HCT116 (cell line): ENCODE measurements around the gene HS6ST3. TPM values are rescaled to one million over a fixed set of nuclear protein-coding genes. Genes with fewer than 3 reads are reported as not detected.
"Not testable (repeated sequence)": the region's sequence is repeated elsewhere in the genome, so short reads cannot be mapped to it uniquely, and the experiment has no call there.

Experiments used
- ATAC-seq: fragments of 200-7000 bp; cut with Tn5 transposase; 2 replicates; pipeline ENCODE4 v1.9.1; 2020; ENCODE audit warnings: mild to moderate bottlenecking, moderate library complexity
- BruUV-seq: library from RNA; stranded (reverse); fragments of 400-500 nt; replicated peaks from 2 replicates; lab custom pipeline; 2021; lab: Mats Ljungman, UMichigan
- CTCF ChIA-PET: fragments of 300-600 bp; sonication (Branson Sonifier 250); formaldehyde crosslinking; loops from one replicate; lab custom pipeline; 2021; ENCODE audit warnings: antibody characterized with exemption; lab: Charles Lee
- POLR2A ChIA-PET: fragments of 300-600, 350-600 bp; sonication (Branson Sonifier 250); formaldehyde crosslinking; loops from one replicate; lab custom pipeline; 2021; ENCODE audit warnings: antibody characterized with exemption; lab: Charles Lee
- RAD21 ChIA-PET, 2 experiments: fragments of 300-600 bp; sonication (Branson Sonifier 250); formaldehyde crosslinking; loops; one replicate each; lab custom pipeline; 2023; ENCODE audit warnings: low total read pairs in 2 of 2; ENCODE audit not compliant: uncharacterized antibody in 2 of 2, unreplicated experiment in 2 of 2, low non-redundant PET in 1 of 2; lab: Charles Lee
- DNase-seq: peaks from one replicate; pipeline ENCODE4 v3.0.0-alpha.2; 2010; ENCODE audit warnings: low read depth, low spot score
- H2AFZ ChIP-seq: fragments of 200-600 bp; shearing (Covaris generic), sonication (generic); 2 replicates; pipeline ENCODE4 v1.6.1; 2017; ENCODE audit warnings: low read depth, mixed run types, mixed read lengths, antibody characterized with exemption, low read length; ENCODE audit not compliant: poor library complexity, severe bottlenecking
- H3K27ac ChIP-seq: 2 replicates; pipeline ENCODE4 v1.5.1; 2012; ENCODE audit warnings: low read depth, low read length
- H3K27me3 ChIP-seq: fragments of 200-600 bp; sonication (generic); 2 replicates; pipeline ENCODE4 v1.6.1; 2016; ENCODE audit warnings: mixed run types, low read length, mixed read lengths; ENCODE audit not compliant: insufficient read depth
- H3K36me3 ChIP-seq, 2 experiments: fragments of 200-500 bp in 1 of 2; fragments of 200-600 bp in 1 of 2; sonication (Bioruptor generic) in 1 of 2; sonication (generic) in 1 of 2; 2 replicates each; pipeline versions ENCODE4 v1.5.1 to v1.6.1; 2014 to 2016; ENCODE audit warnings: low read length in 2 of 2, inconsistent platforms in 1 of 2, mixed read lengths in 1 of 2, mixed run types in 1 of 2; ENCODE audit not compliant: insufficient read depth in 2 of 2, control insufficient read depth in 1 of 2
- H3K4me1 ChIP-seq, 2 experiments: fragments of 200-600 bp in 1 of 2; sonication (generic) in 1 of 2; 2 replicates each; pipeline versions ENCODE4 v1.5.1 to v1.6.1; 2012 to 2017; ENCODE audit warnings: low read length in 2 of 2, inconsistent platforms in 1 of 2, mild to moderate bottlenecking in 1 of 2, mixed read lengths in 1 of 2, mixed run types in 1 of 2, moderate library complexity in 1 of 2; ENCODE audit not compliant: insufficient read depth in 2 of 2, control insufficient read depth in 1 of 2
- H3K4me2 ChIP-seq: fragments of 200-600 bp; sonication (generic); 2 replicates; pipeline ENCODE4 v1.6.1; 2017; ENCODE audit warnings: mixed run types, low read length, mixed read lengths
- H3K4me3 ChIP-seq, 2 experiments: fragments of 200-600 bp in 1 of 2; sonication (generic) in 1 of 2; replicated peaks in 1 of 2; 2 replicates each; pipeline ENCODE4 v1.5.1; 2011 to 2016; ENCODE audit warnings: low read length in 2 of 2, control low read depth in 1 of 2, low read depth in 1 of 2, mild to moderate bottlenecking in 1 of 2, mixed read lengths in 1 of 2, mixed run types in 1 of 2
- H3K79me2 ChIP-seq: fragments of 200-600 bp; sonication (generic); 2 replicates; pipeline ENCODE4 v1.6.1; 2017; ENCODE audit warnings: mild to moderate bottlenecking, mixed run types, low read length, moderate library complexity, mixed read lengths; ENCODE audit not compliant: insufficient read depth
- H3K9ac ChIP-seq: fragments of 200-600 bp; sonication (generic); 2 replicates; pipeline ENCODE4 v1.6.1; 2016; ENCODE audit warnings: low read length, mixed read lengths
- H3K9me2 ChIP-seq: fragments of 200-600 bp; sonication (generic), shearing (Covaris generic); 2 replicates; pipeline ENCODE4 v1.6.1; 2017; ENCODE audit warnings: mixed run types, mild to moderate bottlenecking, moderate library complexity; ENCODE audit not compliant: insufficient read depth
- H3K9me3 ChIP-seq, 2 experiments: fragments of 200-500 bp in 1 of 2; fragments of 200-600 bp in 1 of 2; sonication (Bioruptor generic) in 1 of 2; sonication (generic) in 1 of 2; 2 replicates each; pipeline ENCODE4 v1.6.1; 2014 to 2017; ENCODE audit warnings: low read length in 2 of 2, mixed read lengths in 2 of 2, inconsistent platforms in 1 of 2, low read depth in 1 of 2, mild to moderate bottlenecking in 1 of 2, mixed run types in 1 of 2, moderate library complexity in 1 of 2; ENCODE audit not compliant: control insufficient read depth in 1 of 2, insufficient read depth in 1 of 2
- H4K20me1 ChIP-seq: fragments of 200-600 bp; sonication (generic), shearing (Covaris generic); 2 replicates; pipeline ENCODE4 v1.6.1; 2017; ENCODE audit warnings: mixed run types, mild to moderate bottlenecking, moderate library complexity; ENCODE audit not compliant: insufficient read depth
- ATF3 ChIP-seq: IDR thresholded peaks from 2 replicates; pipeline ENCODE4 v1.6.1; 2012
- CBX3 ChIP-seq: IDR thresholded peaks from 2 replicates; pipeline ENCODE4 v1.6.1; 2012; ENCODE audit warnings: low read depth
- ELF1 ChIP-seq: IDR thresholded peaks from 2 replicates; pipeline ENCODE4 v1.6.1; 2012; ENCODE audit warnings: low read depth, borderline replicate concordance
- JUND ChIP-seq: IDR thresholded peaks from 2 replicates; pipeline ENCODE4 v1.6.1; 2012
- MAX ChIP-seq: IDR thresholded peaks from 2 replicates; pipeline ENCODE4 v1.6.1; 2012
- REST ChIP-seq: IDR thresholded peaks from 2 replicates; pipeline ENCODE4 v1.6.1; 2012; ENCODE audit warnings: low read depth
- SIN3A ChIP-seq: IDR thresholded peaks from 2 replicates; pipeline ENCODE4 v1.6.1; 2012; ENCODE audit warnings: low read depth
- SP1 ChIP-seq: IDR thresholded peaks from 2 replicates; pipeline ENCODE4 v1.6.1; 2012; ENCODE audit warnings: low read depth
- TCF7L2 ChIP-seq: IDR thresholded peaks from 2 replicates; pipeline ENCODE4 v1.7.0; 2011; ENCODE audit warnings: borderline replicate concordance, inconsistent platforms; ENCODE audit not compliant: insufficient read depth, insufficient read length; ENCODE audit errors: extremely low read depth
- YY1 ChIP-seq: IDR thresholded peaks from 2 replicates; pipeline ENCODE4 v1.6.1; 2011; ENCODE audit warnings: low read length, low read depth, moderate library complexity, mild to moderate bottlenecking; ENCODE audit not compliant: insufficient replicate concordance; ENCODE audit errors: extremely low read depth
- ZBTB33 ChIP-seq: IDR thresholded peaks from 2 replicates; pipeline ENCODE4 v1.6.1; 2011; ENCODE audit warnings: mild to moderate bottlenecking, low read length, moderate library complexity; ENCODE audit not compliant: insufficient replicate concordance; ENCODE audit errors: extremely low read depth
- ZFX ChIP-seq: fragments of 450-650 bp; IDR thresholded peaks from 2 replicates; pipeline ENCODE4 v1.6.1; 2017
- intact Hi-C: fragments of 100-400 bp; cut with micrococcal nuclease; formaldehyde crosslinking; loops from 2 replicates; pipeline ENCODE4 v1.10.0; 2022
- total RNA-seq: library from RNA; stranded (reverse); gene quantifications from one replicate; pipeline ENCODE4 v1.2.1, GENCODE V29; 2021; ENCODE audit not compliant: unreplicated experiment

Gene HS6ST3
- total RNA-seq, 1 experiment from 2014 or later: 0.10 TPM

DNA sequence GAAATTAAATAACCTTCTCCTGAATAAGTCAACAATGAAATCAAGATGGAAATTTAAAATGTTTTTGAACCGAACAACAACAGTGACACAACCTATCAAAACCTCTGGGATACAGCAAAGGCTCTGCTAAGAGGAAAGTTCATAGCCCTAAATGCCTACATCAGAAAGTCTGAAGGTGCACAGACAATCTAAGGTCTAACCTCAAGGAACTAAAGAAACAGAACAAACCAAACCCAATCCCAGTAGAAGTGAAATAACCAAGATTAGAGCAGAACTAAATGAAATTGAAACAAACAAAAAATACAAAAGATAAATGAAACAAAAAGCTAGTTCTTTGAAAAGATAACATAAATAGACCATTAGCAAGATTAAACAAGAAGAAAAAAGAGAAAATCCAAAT is 45.7 kb upstream of the HS6ST3 start:
- H3K9me2 ChIP-seq: no peaks in the 10 kb centered on the region
- no peaks in the 10 kb centered on the region for H3K36me3 ChIP-seq
- ChIA-PET POLR2A (no interaction called here), RAD21 (no interaction called here), CTCF (no interaction called here)
- H3K79me2 ChIP-seq: peaks cover 87% of the 10 kb centered on the region
- no peaks in the 10 kb centered on the region for H3K4me1 ChIP-seq
- no peaks in the 10 kb centered on the region for H3K27me3 ChIP-seq
- no peak for TF ChIP-seq SP1
- TF ChIP-seq YY1: no peak
- no peak for TF ChIP-seq REST
- TF ChIP-seq ELF1: no peak
- TF ChIP-seq JUND: no peak
- TF ChIP-seq ZFX: no peak
- TF ChIP-seq MAX: no peak
- no peak for TF ChIP-seq SIN3A
- TF ChIP-seq ZBTB33: no peak
- no peak for TF ChIP-seq ATF3
- TF ChIP-seq CBX3: no peak
- no peak for TF ChIP-seq TCF7L2
- no TSS peak for BruUV-seq
- ATAC-seq (no peak), DNase-seq (no peak)
- peaks cover 0 to 4% of the 10 kb centered on the region in 2 experiments; a peak in 1 of 4 replicates for H3K9me3 ChIP-seq
- H2AFZ ChIP-seq: no peak overlapping the region
- no peaks in the 10 kb centered on the region for H4K20me1 ChIP-seq
- H3K9ac ChIP-seq: no peak overlapping the region
- H3K27ac ChIP-seq: no peak overlapping the region
- intact Hi-C loops: no loop called here
- no peak overlapping the region for H3K4me2 ChIP-seq
- no peak overlapping the region for H3K4me3 ChIP-seq

GRCh38 chr13:96046449-96047126 is 43.3 kb upstream of the HS6ST3 start:
- peaks cover 70% of the 10 kb centered on the region for H3K79me2 ChIP-seq
- H3K9me3 ChIP-seq, H3K4me2 ChIP-seq, H3K27me3 ChIP-seq, H3K4me3 ChIP-seq, H3K9me2 ChIP-seq, RAD21 ChIA-PET, ATAC-seq, POLR2A ChIA-PET, DNase-seq, H3K4me1 ChIP-seq, H3K9ac ChIP-seq, H3K27ac ChIP-seq, BruUV-seq, H3K36me3 ChIP-seq, CTCF ChIA-PET, intact Hi-C loops, H4K20me1 ChIP-seq, H2AFZ ChIP-seq: not testable (repeated sequence)
